ENCODE data around the gene CACNA2D1.

DNA sequence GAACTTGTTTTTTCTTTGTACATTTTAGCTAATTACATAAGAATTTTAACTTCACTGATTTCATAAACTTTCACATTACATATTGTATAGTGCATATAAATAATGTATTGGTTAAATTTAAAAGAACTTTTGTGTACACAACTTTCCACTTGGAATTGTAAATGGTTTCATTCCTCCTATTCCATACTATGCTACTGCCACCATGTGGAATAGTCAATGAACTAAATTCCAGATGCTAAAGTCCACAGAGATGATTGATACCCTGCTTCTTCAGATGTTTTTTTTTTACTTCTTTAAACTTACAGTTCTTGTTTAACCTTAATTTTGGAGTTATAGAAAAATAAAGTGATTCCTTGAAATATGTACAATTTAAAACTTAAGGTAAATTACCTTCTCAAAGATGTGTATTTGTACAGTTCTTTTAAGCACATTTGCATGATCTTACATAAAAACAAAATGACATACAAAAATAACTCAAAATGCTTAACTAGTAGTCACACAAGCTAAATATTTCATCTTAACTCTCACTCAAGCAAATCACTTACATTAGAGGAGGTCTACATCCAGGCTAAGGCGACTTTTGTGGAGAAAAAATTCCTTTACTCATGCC, 426.1 kb downstream of the CACNA2D1 start:
- TF ChIP-seq POLR2A (IDR thresholded peaks at IDR 0.05) = no peak
- TF ChIP-seq, protein P1, sequence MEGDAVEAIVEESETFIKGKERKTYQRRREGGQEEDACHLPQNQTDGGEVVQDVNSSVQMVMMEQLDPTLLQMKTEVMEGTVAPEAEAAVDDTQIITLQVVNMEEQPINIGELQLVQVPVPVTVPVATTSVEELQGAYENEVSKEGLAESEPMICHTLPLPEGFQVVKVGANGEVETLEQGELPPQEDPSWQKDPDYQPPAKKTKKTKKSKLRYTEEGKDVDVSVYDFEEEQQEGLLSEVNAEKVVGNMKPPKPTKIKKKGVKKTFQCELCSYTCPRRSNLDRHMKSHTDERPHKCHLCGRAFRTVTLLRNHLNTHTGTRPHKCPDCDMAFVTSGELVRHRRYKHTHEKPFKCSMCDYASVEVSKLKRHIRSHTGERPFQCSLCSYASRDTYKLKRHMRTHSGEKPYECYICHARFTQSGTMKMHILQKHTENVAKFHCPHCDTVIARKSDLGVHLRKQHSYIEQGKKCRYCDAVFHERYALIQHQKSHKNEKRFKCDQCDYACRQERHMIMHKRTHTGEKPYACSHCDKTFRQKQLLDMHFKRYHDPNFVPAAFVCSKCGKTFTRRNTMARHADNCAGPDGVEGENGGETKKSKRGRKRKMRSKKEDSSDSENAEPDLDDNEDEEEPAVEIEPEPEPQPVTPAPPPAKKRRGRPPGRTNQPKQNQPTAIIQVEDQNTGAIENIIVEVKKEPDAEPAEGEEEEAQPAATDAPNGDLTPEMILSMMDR (IDR thresholded peaks at IDR 0.05) = peak in 3 of 7 experiments; percentile 12 to 31 (median 23)
- TF ChIP-seq EP300 (IDR thresholded peaks at IDR 0.05) = no peak
- no peak for TF ChIP-seq POLR2AphosphoS5 (IDR thresholded peaks at IDR 0.05)
